Measurements from ENCODE around the gene IMMP2L.

DNA sequence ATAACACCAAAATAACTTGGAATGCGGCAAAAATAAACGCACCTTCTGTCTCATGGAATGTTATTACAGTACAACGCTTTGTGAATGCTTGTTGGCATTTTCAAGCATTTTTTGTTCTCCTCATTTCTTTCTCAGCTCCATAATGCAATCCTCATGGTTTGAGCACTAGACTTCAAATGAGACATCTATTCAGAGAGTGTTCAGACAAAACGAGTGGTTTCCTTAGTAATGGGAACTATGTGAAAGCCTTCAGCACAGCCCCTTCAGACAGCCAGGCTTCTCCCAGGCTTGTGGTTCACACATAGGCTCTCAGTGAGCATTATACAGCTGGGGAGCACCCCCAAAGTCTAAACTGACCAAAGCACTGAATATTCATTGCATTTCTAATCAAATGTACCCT is 479.9 kb downstream of the IMMP2L start:
- no peak for TF ChIP-seq CTCF (IDR thresholded peaks at IDR 0.05; ENCODE audit: borderline replicate concordance, extremely low read depth, low read length, poor library complexity, severe bottlenecking)
- TF ChIP-seq EZH2 (IDR thresholded peaks at IDR 0.05; ENCODE audit: borderline replicate concordance, low read depth, low read length, severe bottlenecking), result no peak
